Measurements from ENCODE around the gene TRIM15. TPM values are rescaled to one million over a fixed set of nuclear protein-coding genes. Genes with fewer than 3 reads are reported as not detected.

TRIM15 gene
- total RNA-seq, 2 experiments from 2014 or later: 0.63 to 1.6 TPM

- no peak overlapping the region for H3K27ac Mint-ChIP-seq
- ChIA-PET CTCF (interaction anchor here (1.7 to 3.9 kb wide), 3 partner anchors 37 to 66 kb away, joined by 8 to 43 read pairs (median 16); no protein-coding TSS in a partner anchor), POLR2A (interaction anchor here (1.4 kb wide), 1 partner anchor 66 kb away, joined by 3 read pairs; no protein-coding TSS in a partner anchor)
- H3K9me3 Mint-ChIP-seq: no peaks in the 10 kb centered on the region
- no peaks in the 10 kb centered on the region for H3K36me3 Mint-ChIP-seq
- peaks cover 32% of the 10 kb centered on the region for H3K27me3 Mint-ChIP-seq
- no peak overlapping the region for H3K4me3 Mint-ChIP-seq
- intact Hi-C loops (cut with micrococcal nuclease): no loop called here
- peaks cover 30% of the 10 kb centered on the region for H3K4me1 Mint-ChIP-seq (ENCODE audit: low read depth)
- DNase-seq: no peak
Measured at GRCh38 chr6:30168741-30169140, 5.4 kb downstream of the TRIM15 start.

GRCh38 chr6:30169658-30170614 is 6.6 kb downstream of the TRIM15 start:
- H3K9me3 Mint-ChIP-seq: no peaks in the 10 kb centered on the region
- DNase-seq: no peak
- H3K27me3 Mint-ChIP-seq: peaks cover 35% of the 10 kb centered on the region
- H3K36me3 Mint-ChIP-seq: no peaks in the 10 kb centered on the region
- H3K4me3 Mint-ChIP-seq: no peak overlapping the region
- CTCF ChIA-PET: interaction anchor here (0.6 to 1.9 kb wide), 8 partner anchors 15 to 693 kb away, joined by 3 to 16 read pairs (median 4); no protein-coding TSS in a partner anchor
- peaks cover 26% of the 10 kb centered on the region for H3K4me1 Mint-ChIP-seq (ENCODE audit: low read depth)
- no peak overlapping the region for H3K27ac Mint-ChIP-seq
- intact Hi-C loops (cut with micrococcal nuclease): loop anchor here (1.0 to 2.0 kb wide), 2 partner anchors 39 to 67 kb away; no protein-coding TSS in a partner anchor
- POLR2A ChIA-PET: no interaction called here

- peaks cover 47% of the 10 kb centered on the region for H3K27me3 Mint-ChIP-seq
- H3K27ac Mint-ChIP-seq: no peak overlapping the region
- H3K4me3 Mint-ChIP-seq: peak overlapping the region; percentile 20
- DNase-seq: peak; percentile 11
- no peaks in the 10 kb centered on the region for H3K9me3 Mint-ChIP-seq
- no peaks in the 10 kb centered on the region for H3K36me3 Mint-ChIP-seq
- peaks cover 23% of the 10 kb centered on the region for H3K4me1 Mint-ChIP-seq (ENCODE audit: low read depth)
- ChIA-PET POLR2A (interaction anchor here (0.6 kb wide), 2 partner anchors 27 to 37 kb away, joined by 3 to 4 read pairs; no protein-coding TSS in a partner anchor), CTCF (interaction anchor here (0.8 to 1.9 kb wide), 9 partner anchors 9 to 422 kb away, joined by 3 to 16 read pairs (median 3); no protein-coding TSS in a partner anchor)
- intact Hi-C loops (cut with micrococcal nuclease): loop anchor here (2.0 kb wide), 1 partner anchor 41 kb away; no protein-coding TSS in a partner anchor
Measured at GRCh38 chr6:30171677-30172471, 8.5 kb downstream of the TRIM15 start.

GRCh38 chr6:30172681-30173080 is 9.3 kb downstream of the TRIM15 start:
- no peaks in the 10 kb centered on the region for H3K36me3 Mint-ChIP-seq
- H3K4me1 Mint-ChIP-seq (ENCODE audit: low read depth): peaks cover 16% of the 10 kb centered on the region
- no peak for DNase-seq
- ChIA-PET CTCF (no interaction called here), POLR2A (interaction anchor here (0.6 kb wide), 1 partner anchor 27 kb away, joined by 3 read pairs; no protein-coding TSS in a partner anchor)
- no peak overlapping the region for H3K27ac Mint-ChIP-seq
- peaks cover 49% of the 10 kb centered on the region for H3K27me3 Mint-ChIP-seq
- H3K4me3 Mint-ChIP-seq: no peak overlapping the region
- no peaks in the 10 kb centered on the region for H3K9me3 Mint-ChIP-seq
- intact Hi-C loops (cut with micrococcal nuclease): no loop called here

GRCh38 chr6:30175765-30176164 is 12.4 kb downstream of the TRIM15 start:
- CTCF ChIA-PET: interaction anchor here (1.6 kb wide), 1 partner anchor 72 kb away, joined by 3 read pairs; no protein-coding TSS in a partner anchor
- H3K4me3 Mint-ChIP-seq: no peak overlapping the region
- no peak for DNase-seq
- H3K27me3 Mint-ChIP-seq: peaks cover 52% of the 10 kb centered on the region
- H3K27ac Mint-ChIP-seq: no peak overlapping the region
- H3K36me3 Mint-ChIP-seq: peaks cover 5% of the 10 kb centered on the region
- intact Hi-C loops (cut with micrococcal nuclease): no loop called here
- POLR2A ChIA-PET: no interaction called here
- H3K4me1 Mint-ChIP-seq (ENCODE audit: low read depth): peaks cover 9% of the 10 kb centered on the region
- H3K9me3 Mint-ChIP-seq: peaks cover 8% of the 10 kb centered on the region

GRCh38 chr6:30178837-30179236 is 15.5 kb downstream of the TRIM15 start:
- Mint-ChIP-seq H3K27ac (no peak overlapping the region), H3K9me3 (peaks cover 9% of the 10 kb centered on the region), H3K27me3 (peaks cover 32% of the 10 kb centered on the region), H3K36me3 (peaks cover 5% of the 10 kb centered on the region), H3K4me3 (no peak overlapping the region), H3K4me1 (ENCODE audit: low read depth) (peaks cover 3% of the 10 kb centered on the region)
- intact Hi-C loops (cut with micrococcal nuclease): no loop called here
- DNase-seq: no peak
- ChIA-PET CTCF (interaction anchor here (1.5 kb wide), 1 partner anchor 77 kb away, joined by 3 read pairs; no protein-coding TSS in a partner anchor), POLR2A (no interaction called here)

- no peak for DNase-seq
- Mint-ChIP-seq H3K4me1 (ENCODE audit: low read depth) (peaks cover 3% of the 10 kb centered on the region), H3K4me3 (no peak overlapping the region), H3K27ac (no peak overlapping the region), H3K27me3 (peaks cover 26% of the 10 kb centered on the region), H3K9me3 (peaks cover 9% of the 10 kb centered on the region), H3K36me3 (peaks cover 11% of the 10 kb centered on the region)
- ChIA-PET POLR2A (no interaction called here), CTCF (interaction anchor here (1.3 to 1.6 kb wide), 3 partner anchors 9 to 78 kb away, joined by 3 to 4 read pairs (median 3); no protein-coding TSS in a partner anchor)
- intact Hi-C loops (cut with micrococcal nuclease): no loop called here
Measured at GRCh38 chr6:30180145-30180544, 16.8 kb downstream of the TRIM15 start.

GRCh38 chr6:30184417-30185031 is 21.2 kb downstream of the TRIM15 start:
- Mint-ChIP-seq H3K4me1 (ENCODE audit: low read depth) (no peaks in the 10 kb centered on the region), H3K4me3 (no peak overlapping the region), H3K27ac (no peak overlapping the region), H3K27me3 (peaks cover 3% of the 10 kb centered on the region), H3K9me3 (peaks cover 7% of the 10 kb centered on the region), H3K36me3 (peaks cover 33% of the 10 kb centered on the region)
- CTCF ChIA-PET: no interaction called here
- DNase-seq: no peak
- POLR2A ChIA-PET: no interaction called here
- intact Hi-C loops (cut with micrococcal nuclease): no loop called here

GRCh38 chr6:30185846-30186484 is 22.6 kb downstream of the TRIM15 start:
- Mint-ChIP-seq H3K27ac (no peak overlapping the region), H3K4me3 (no peak overlapping the region), H3K27me3 (no peaks in the 10 kb centered on the region), H3K9me3 (no peaks in the 10 kb centered on the region), H3K4me1 (ENCODE audit: low read depth) (no peaks in the 10 kb centered on the region), H3K36me3 (peaks cover 43% of the 10 kb centered on the region)
- POLR2A ChIA-PET: no interaction called here
- CTCF ChIA-PET: no interaction called here
- intact Hi-C loops (cut with micrococcal nuclease): no loop called here
- no peak for DNase-seq

GRCh38 chr6:30188541-30188940 is 25.2 kb downstream of the TRIM15 start:
- peaks cover 53% of the 10 kb centered on the region for H3K36me3 Mint-ChIP-seq
- CTCF ChIA-PET: no interaction called here
- no peaks in the 10 kb centered on the region for H3K9me3 Mint-ChIP-seq
- H3K27me3 Mint-ChIP-seq: no peaks in the 10 kb centered on the region
- H3K4me1 Mint-ChIP-seq (ENCODE audit: low read depth): no peaks in the 10 kb centered on the region
- H3K4me3 Mint-ChIP-seq: no peak overlapping the region
- no peak for DNase-seq
- intact Hi-C loops (cut with micrococcal nuclease): no loop called here
- POLR2A ChIA-PET: no interaction called here
- no peak overlapping the region for H3K27ac Mint-ChIP-seq

- H3K9me3 Mint-ChIP-seq: no peaks in the 10 kb centered on the region
- no peak overlapping the region for H3K4me3 Mint-ChIP-seq
- DNase-seq: no peak
- POLR2A ChIA-PET: no interaction called here
- intact Hi-C loops (cut with micrococcal nuclease): no loop called here
- CTCF ChIA-PET: no interaction called here
- H3K4me1 Mint-ChIP-seq (ENCODE audit: low read depth): no peaks in the 10 kb centered on the region
- H3K36me3 Mint-ChIP-seq: peaks cover 45% of the 10 kb centered on the region
- no peaks in the 10 kb centered on the region for H3K27me3 Mint-ChIP-seq
- no peak overlapping the region for H3K27ac Mint-ChIP-seq
Measured at GRCh38 chr6:30192076-30192475, 28.7 kb downstream of the TRIM15 start.
